Neutrophil (primary cell): ENCODE data around the gene SYTL1.

Experiments
- H3K27ac ChIP-seq: fragments of 200-600 bp; sonication (generic); 2 replicates; pipeline ENCODE4 v1.5.1; 2016; ENCODE audit warnings: mild to moderate bottlenecking, moderate library complexity
- H3K27me3 ChIP-seq: fragments of 200-600 bp; sonication (generic); 2 replicates; pipeline ENCODE4 v1.6.0; 2016; ENCODE audit warnings: mild to moderate bottlenecking
- H3K36me3 ChIP-seq: fragments of 200-600 bp; sonication (generic); 2 replicates; pipeline ENCODE4 v1.5.1; 2017
- H3K4me1 ChIP-seq, 2 experiments: fragments of 200-600 bp in 1 of 2; sonication (generic) in 1 of 2; 1 replicate in 1 of 2; 2 replicates in 1 of 2; pipeline versions ENCODE4 v1.5.1 to v1.6.1; 2013 to 2016; ENCODE audit warnings: low read depth in 1 of 2, low read length in 1 of 2, mild to moderate bottlenecking in 1 of 2, moderate library complexity in 1 of 2; ENCODE audit not compliant: control insufficient read depth in 1 of 2, insufficient read depth in 1 of 2
- H3K4me3 ChIP-seq, 2 experiments: fragments of 200-600 bp in 1 of 2; sonication (generic) in 1 of 2; 1 replicate in 1 of 2; 2 replicates in 1 of 2; pipeline ENCODE4 v1.5.1; 2013 to 2016; ENCODE audit warnings: low read depth in 1 of 2, low read length in 1 of 2, mild to moderate bottlenecking in 1 of 2, moderate library complexity in 1 of 2
- H3K9me3 ChIP-seq: fragments of 200-600 bp; sonication (generic); 2 replicates; pipeline ENCODE4 v1.5.1; 2016
- CTCF ChIP-seq: fragments of 200-600 bp; sonication (generic); IDR thresholded peaks from 2 replicates; pipeline ENCODE4 v1.5.1; 2016; ENCODE audit warnings: antibody characterized with exemption

Gene SYTL1

DNA sequence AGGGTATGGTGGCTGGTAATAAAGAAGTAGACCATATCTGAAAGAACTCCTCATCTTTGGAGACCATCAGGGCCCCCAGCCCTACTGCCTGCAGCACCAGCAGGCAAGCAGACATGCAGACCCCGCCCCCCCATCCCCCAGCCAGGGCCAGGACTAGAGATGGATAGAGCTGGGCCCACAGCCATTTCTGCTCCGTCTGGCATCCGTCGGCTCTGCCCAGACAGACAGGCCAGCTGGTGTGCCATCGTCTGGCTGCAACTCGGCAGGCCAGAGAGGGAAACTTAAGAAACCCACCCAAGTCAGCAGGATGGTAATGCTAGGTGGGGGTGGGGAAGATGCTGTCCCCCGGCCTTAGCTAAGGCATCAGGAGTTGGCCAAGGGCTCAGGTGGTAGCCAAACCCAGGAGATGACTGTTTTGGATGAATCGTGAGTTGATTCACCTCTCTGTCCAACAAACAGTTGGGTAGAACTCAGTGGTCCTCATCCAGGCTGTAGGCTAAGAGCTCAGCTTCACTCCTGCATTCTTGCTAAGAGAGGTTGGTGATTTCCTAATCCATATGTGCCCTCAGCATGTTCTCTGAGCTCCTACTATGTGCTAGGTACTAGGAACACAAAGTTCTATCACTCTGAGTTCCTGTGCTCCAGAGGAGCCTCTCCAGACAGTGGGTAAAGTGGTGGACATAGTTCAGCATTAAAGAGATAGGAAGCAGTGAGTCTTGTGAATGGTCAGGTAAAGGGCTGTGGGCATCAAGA is 43.0 kb upstream of the SYTL1 start:
- TF ChIP-seq CTCF: no peak
- Histone ChIP-seq H3K4me3 (no peak overlapping the region), H3K9me3 (no peaks in the 10 kb centered on the region), H3K4me1 (peaks cover 0 to 4% of the 10 kb centered on the region in 2 experiments), H3K27me3 (no peaks in the 10 kb centered on the region), H3K36me3 (peaks cover 100% of the 10 kb centered on the region), H3K27ac (no peak overlapping the region)

GRCh38 chr1:27299385-27300271 is 42.2 kb upstream of the SYTL1 start:
- H3K4me1 ChIP-seq: peaks cover 0 to 4% of the 10 kb centered on the region in 2 experiments
- TF ChIP-seq CTCF: no peak
- no peak overlapping the region for H3K4me3 ChIP-seq
- H3K27ac ChIP-seq: peak overlapping the region; percentile 45
- no peaks in the 10 kb centered on the region for H3K9me3 ChIP-seq
- no peaks in the 10 kb centered on the region for H3K27me3 ChIP-seq
- H3K36me3 ChIP-seq: peaks cover 100% of the 10 kb centered on the region

- peaks cover 100% of the 10 kb centered on the region for H3K36me3 ChIP-seq
These were observed 41.3 kb upstream of the SYTL1 start for GRCh38 chr1:27300341-27301051.

DNA sequence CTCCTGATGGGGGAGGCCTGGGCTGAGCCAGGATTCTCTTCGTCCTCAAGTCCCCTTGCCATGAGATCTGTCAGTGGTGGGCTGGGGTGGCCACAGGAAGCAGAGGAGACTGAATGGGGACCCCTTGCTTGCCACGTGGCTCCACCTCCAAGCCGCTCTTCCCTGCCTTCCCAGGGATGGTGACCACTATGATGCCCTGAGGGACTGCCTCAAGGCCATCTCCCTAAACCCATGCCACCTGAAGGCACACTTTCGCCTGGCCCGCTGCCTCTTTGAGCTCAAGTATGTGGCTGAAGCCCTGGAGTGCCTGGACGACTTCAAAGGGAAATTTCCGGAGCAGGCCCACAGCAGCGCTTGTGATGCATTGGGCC is 40.8 kb upstream of the SYTL1 start:
- Histone ChIP-seq H3K4me1 (peaks cover 0 to 4% of the 10 kb centered on the region in 2 experiments), H3K9me3 (no peaks in the 10 kb centered on the region), H3K36me3 (peaks cover 100% of the 10 kb centered on the region), H3K27ac (no peak overlapping the region), H3K27me3 (no peaks in the 10 kb centered on the region), H3K4me3 (no peak overlapping the region)
- no peak for TF ChIP-seq CTCF

More at GRCh38 chr1:27300341-27301051, 41.3 kb upstream of the SYTL1 start:
- no peak overlapping the region for H3K4me3 ChIP-seq
- peak; percentile 96 for TF ChIP-seq CTCF
- H3K27ac ChIP-seq: peak overlapping the region; percentile 45
- no peaks in the 10 kb centered on the region for H3K27me3 ChIP-seq
- H3K9me3 ChIP-seq: no peaks in the 10 kb centered on the region
- H3K4me1 ChIP-seq: peaks cover 0 to 4% of the 10 kb centered on the region in 2 experiments

GRCh38 chr1:27301582-27302199 is 40.1 kb upstream of the SYTL1 start:
- peaks cover 100% of the 10 kb centered on the region for H3K36me3 ChIP-seq

More at GRCh38 chr1:27301582-27302199, 40.1 kb upstream of the SYTL1 start:
- Histone ChIP-seq H3K4me3 (no peak overlapping the region), H3K9me3 (no peaks in the 10 kb centered on the region), H3K27ac (no peak overlapping the region), H3K4me1 (peaks cover 0 to 4% of the 10 kb centered on the region in 2 experiments), H3K27me3 (no peaks in the 10 kb centered on the region)
- TF ChIP-seq CTCF: no peak
